AG09319 (cell line): ENCODE measurements around the gene MMRN1.

Experiments
- DNase-seq: peaks from one replicate; pipeline ENCODE4 v3.0.0-alpha.2; 2010; ENCODE audit warnings: low read depth; ENCODE audit errors: extremely low read depth
- TF ChIP-seq, protein P1 (sequence below): IDR thresholded peaks from 2 replicates; pipeline ENCODE4 v1.5.1; 2011; ENCODE audit warnings: low read depth, mild to moderate bottlenecking, inconsistent platforms, low read length, moderate library complexity

MMRN1 gene

DNA sequence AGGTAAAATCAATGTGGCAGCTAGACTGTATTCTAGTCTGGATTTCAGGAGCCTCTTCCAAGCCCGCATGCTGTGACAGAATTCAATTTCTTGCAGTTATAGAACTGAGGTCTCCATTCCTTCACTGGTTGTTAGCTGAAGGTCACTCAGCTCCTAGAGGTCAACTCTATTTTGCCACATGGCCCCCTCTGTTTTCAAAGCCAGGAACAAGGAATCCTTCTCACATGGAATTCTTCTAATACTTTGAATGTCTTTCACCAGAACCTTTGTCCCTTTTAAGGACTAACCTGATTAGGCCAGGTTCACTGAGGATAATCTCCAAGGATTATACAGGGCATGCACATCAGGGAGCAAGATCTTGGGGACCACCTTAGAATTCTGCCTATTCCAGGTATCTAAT, 23.4 kb upstream of the MMRN1 start:
- TF ChIP-seq, protein P1, sequence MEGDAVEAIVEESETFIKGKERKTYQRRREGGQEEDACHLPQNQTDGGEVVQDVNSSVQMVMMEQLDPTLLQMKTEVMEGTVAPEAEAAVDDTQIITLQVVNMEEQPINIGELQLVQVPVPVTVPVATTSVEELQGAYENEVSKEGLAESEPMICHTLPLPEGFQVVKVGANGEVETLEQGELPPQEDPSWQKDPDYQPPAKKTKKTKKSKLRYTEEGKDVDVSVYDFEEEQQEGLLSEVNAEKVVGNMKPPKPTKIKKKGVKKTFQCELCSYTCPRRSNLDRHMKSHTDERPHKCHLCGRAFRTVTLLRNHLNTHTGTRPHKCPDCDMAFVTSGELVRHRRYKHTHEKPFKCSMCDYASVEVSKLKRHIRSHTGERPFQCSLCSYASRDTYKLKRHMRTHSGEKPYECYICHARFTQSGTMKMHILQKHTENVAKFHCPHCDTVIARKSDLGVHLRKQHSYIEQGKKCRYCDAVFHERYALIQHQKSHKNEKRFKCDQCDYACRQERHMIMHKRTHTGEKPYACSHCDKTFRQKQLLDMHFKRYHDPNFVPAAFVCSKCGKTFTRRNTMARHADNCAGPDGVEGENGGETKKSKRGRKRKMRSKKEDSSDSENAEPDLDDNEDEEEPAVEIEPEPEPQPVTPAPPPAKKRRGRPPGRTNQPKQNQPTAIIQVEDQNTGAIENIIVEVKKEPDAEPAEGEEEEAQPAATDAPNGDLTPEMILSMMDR, result no peak
- no peak for DNase-seq

DNA sequence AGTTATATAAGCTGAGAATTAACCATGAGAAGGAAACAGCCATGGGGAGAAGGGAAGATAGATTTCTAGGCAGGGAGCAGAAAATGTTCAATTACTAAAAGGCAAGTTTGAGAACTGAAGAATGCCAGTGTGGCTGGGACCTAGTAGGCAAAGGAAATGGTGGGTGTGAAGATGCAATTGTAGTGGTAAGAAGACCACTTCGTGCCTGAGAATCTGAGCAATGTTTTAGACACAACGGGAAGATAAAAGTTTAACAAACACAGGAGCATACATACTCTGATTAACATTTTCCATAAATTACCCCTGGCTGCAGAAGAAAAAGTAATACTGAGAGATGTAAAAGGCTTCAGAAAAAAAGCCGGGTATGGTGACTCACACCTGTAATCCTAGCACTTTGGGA, 18.1 kb upstream of the MMRN1 start:
- DNase-seq, result no peak
- TF ChIP-seq, protein P1, result no peak

DNA sequence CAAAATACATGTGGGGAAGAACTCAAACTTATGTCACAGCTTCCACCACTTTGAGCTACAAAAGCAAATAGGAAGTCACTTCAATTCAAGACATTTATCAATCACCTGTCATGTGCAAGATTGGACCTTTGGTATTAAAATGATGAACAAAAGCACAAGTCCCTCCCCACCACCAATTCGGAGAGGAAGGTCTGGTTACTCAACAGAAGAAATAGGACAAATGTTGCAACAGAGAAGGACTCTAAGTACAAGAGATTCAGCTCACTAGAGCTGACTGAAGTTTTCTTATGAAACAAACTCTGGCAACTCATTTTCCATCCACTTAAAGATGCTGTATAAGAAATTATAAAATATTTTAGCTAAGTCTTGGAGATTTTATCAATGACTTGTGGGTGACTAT, 16.0 kb upstream of the MMRN1 start:
- TF ChIP-seq, protein P1, result no peak
- DNase-seq, result no peak

DNA sequence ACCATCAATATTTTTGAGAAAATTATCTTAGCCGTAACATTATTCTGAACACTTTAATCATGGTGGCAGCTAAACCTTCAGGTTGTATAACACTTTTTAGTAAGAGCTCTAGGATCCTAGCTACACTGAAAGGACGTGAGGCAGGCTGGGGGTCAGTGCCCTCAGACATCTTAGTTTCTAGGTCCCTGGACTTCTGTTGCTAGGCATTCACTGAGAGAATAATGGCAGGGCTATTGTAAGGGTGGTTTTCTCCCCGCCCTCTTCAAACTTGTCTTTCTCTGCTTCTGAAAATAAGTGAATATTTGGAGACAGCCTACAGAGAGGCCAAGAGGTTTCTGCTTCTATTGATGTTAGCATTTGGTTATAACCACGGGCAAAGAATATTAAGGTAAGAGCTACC, 15.4 kb upstream of the MMRN1 start:
- TF ChIP-seq, protein P1, result no peak
- DNase-seq, result no peak

DNA sequence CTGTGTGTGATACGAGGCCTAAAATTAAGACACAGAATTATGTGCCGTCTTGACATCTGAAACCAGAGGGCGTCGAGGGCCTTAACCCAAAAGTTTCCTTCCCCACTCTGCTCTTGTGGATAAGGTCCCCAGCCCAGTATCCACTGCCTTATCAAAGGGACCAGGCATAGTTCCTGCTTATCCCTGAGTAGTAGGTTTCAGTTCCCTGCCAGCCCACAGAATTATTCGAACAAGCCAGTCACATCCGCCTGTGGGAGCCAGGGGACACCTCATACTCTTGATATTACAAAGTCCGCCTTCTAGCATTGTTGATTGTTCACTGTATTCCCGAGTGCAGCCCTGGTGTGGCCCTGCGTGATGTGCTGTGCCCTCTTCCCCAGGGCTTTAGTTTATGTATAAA, 5.4 kb upstream of the MMRN1 start:
- TF ChIP-seq, protein P1, result no peak
- DNase-seq, result no peak

DNA sequence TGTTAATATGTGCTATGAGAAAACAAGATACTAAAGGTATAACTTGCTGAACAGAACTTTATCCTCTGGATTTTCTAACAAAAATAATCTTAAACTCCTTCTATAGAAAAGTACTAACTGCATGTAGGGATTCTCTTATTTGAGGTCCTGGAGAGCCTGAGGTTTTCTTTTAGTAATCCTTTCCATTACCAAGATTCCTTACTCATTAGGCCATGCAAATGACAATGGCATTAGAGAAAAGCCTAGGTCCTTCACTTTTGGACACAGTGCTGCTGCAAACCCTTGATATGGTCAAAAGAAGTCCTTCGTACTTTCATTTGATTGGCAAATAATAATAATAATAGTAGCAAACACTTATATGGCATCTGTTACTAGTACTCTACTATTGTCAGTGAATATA, 3.2 kb downstream of the MMRN1 start:
- DNase-seq, result no peak
- TF ChIP-seq, protein P1, result no peak

DNA sequence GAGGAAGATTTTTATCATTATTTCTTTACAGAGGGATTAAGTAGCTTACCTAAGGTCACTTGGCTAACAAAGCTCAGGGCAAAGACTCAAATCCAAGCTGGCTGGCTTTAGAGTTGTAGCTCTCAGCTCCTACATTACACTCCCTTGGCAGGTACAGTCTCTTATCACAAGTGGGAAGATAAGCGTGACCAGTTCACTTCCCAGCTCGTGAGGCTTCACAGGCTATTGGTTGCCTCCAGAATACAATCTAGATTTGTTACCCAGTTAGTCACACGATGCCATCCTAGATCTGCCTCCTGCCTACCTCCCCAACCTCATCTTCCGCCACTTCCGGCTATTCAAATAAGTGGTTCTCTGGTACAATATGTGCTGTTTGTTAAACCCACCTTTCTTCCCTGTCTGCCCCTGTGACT, 3.7 kb downstream of the MMRN1 start:
- DNase-seq, result no peak
- TF ChIP-seq, protein P1, result no peak

DNA sequence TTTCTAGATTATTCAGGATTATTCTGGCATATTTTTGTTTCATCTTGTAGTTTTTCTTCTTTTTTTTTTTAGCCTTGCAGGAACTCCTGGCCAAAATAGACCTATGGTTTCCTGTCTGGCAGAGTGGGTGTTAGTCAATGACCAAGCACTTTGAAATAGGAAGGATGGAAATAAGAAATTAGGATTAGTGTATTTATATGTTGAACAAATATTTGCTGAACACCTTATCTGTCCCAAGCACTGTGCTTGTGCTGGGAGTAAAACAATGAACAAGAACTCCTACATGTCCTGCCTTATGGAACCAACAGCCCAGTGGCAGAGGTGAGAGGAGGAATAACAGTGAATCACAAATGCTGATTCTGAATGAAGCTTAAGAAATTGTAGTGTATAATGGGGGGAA, 4.5 kb downstream of the MMRN1 start:
- no peak for DNase-seq

More for the DNA sequence above, 4.5 kb downstream of the MMRN1 start:
- TF ChIP-seq, protein P1, result no peak
